ENCODE results near the gene KRT7. TPM values are rescaled to one million over a fixed set of nuclear protein-coding genes. Genes with fewer than 3 reads are reported as not detected.
"Not testable (repeated sequence)": the region's sequence is repeated elsewhere in the genome, so short reads cannot be mapped to it uniquely, and the experiment has no call there.

Gene KRT7
- polyA plus RNA-seq, 12 donors, result 0.69 to 3.3 (median 0.81) TPM; not detected in 3

DNA sequence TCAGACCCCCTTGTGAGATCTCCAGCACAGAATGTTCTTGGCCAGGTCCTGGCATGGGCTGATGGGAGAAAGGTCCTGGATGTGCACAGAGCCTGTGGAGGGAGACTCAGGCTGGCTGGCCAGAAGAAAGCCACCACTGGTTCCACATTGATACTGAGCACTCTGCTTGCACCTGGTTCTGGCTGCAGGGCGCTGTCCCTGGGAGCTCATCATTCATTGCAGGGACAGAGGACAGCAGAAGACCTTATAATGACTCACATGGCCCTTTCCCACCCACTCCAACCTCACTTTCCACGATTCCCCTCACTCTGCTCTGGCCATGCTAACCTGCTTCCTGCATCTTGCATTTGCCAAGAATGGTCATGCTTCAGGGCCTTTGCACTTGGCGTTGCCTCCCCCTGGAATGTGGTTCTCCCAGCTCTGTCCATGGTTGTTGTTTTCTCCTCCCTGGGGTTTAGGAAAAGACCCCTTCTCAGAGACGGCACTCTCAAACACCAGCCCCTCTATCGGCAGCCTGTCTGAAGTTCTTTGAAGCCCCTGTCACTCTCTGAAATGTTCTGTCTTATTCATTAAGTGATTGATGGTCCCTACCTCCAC lies 10.3 kb downstream of the KRT7 start:
- DNase-seq, result no peak

DNA sequence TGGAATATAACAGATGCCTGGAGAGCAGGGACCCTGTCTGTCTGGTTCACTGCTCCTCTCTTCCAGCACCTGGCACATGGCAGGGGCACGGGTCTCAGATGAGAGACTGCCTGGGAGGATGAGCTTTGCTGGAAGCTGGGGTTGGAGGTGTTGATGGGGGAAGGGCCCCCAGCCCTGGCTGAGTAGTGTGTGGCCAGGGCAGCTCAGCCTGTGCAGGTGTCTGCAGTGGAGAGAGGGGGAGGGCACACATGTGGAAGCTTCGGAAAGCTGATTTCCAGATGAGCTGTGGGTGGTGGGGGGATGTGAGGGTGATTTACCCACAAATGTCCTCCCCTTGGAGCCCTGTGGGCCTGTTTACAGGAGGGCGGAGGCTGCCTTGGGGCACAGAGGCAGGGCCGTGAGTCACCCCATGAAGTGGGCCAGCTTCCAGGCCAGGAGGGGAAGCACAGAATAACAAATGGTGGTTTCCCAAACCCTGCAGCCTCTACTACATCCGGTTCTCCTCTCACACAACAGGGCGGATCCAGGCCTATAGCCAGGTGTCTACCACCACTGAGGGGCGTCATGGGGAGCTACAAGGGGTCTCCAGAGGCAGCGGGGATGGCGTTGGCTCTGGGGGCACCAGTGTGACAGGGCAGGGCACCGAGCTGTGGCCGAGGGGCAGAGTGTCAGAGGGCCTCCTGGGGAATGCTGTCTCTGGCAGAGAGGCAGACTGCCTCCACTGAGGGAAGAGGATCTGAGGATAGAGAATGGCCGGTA lies 11.0 kb downstream of the KRT7 start:
- no peak for DNase-seq

DNA sequence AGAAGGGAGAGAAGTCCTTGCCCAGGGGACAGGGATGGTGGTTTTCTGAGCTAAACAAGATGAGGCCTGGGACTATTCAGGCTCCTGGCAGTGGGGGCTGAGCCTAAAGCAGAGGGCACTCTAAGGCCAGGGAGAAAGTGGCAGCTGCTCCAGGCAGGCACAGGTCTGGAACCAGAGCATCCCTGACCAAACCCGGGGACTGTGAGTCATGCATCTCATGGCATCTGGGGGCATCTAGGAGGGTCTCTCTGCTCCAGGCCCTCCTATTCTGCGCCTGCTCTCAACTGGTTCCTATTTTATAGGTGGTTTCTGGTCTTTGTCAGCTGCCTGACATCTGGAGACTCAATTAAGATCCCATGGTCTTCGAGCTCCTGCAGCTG lies 11.6 kb downstream of the KRT7 start:
- DNase-seq, result no peak

DNA sequence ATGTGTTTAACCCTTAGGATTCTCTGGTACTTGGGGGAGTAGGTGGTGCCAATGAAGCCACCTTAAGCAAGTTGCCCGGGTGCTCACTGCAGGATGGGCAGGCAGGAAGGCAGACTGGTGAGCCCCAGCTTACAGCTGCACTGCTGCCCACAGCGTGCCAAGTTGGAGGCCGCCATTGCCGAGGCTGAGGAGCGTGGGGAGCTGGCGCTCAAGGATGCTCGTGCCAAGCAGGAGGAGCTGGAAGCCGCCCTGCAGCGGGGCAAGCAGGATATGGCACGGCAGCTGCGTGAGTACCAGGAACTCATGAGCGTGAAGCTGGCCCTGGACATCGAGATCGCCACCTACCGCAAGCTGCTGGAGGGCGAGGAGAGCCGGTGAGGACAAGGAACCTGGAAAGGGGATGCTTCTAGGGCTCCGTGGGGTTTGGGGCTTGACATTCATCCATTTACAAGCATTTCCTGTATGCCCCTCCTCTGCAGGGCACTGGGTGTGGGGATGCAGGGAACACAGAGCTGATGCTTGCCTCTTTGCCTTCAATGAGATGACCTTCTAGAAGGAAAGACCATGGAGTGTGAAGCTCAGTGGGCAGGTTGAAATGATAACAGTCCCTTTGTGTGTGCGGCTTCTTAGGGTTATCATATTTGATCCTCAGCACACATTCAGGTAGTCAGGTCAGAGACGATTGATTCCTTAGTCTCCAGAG lies 12.4 kb downstream of the KRT7 start:
- DNase-seq, result no peak

DNA sequence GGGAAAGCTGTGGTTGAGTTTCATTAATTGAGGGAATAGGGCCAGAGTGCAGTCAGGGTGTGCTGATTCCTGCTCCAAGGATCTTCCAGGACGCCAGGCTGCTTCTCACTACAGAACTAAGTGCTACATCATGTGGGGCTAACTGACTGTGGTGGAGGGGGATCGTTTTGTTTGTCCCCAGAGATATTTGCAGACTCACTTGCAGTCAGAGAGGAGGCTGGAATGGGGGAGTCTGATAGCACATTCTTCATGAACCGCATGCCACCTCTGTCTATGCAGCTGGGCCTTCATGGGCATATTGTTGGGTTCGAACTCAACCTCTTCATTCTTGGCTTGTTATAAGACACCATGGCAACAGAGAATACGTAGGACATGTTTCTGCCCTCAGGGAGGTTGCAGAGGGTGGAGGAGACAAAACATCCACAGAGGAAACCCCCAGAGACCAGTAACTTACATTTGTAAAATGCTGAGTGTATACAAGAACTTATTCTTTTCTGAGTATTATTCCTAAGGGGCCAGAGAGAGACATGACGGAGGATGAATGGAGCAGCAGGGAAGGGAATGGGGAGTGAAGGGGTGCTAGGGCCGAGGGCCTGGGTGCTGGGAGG lies 13.0 kb downstream of the KRT7 start:
- no peak for DNase-seq

DNA sequence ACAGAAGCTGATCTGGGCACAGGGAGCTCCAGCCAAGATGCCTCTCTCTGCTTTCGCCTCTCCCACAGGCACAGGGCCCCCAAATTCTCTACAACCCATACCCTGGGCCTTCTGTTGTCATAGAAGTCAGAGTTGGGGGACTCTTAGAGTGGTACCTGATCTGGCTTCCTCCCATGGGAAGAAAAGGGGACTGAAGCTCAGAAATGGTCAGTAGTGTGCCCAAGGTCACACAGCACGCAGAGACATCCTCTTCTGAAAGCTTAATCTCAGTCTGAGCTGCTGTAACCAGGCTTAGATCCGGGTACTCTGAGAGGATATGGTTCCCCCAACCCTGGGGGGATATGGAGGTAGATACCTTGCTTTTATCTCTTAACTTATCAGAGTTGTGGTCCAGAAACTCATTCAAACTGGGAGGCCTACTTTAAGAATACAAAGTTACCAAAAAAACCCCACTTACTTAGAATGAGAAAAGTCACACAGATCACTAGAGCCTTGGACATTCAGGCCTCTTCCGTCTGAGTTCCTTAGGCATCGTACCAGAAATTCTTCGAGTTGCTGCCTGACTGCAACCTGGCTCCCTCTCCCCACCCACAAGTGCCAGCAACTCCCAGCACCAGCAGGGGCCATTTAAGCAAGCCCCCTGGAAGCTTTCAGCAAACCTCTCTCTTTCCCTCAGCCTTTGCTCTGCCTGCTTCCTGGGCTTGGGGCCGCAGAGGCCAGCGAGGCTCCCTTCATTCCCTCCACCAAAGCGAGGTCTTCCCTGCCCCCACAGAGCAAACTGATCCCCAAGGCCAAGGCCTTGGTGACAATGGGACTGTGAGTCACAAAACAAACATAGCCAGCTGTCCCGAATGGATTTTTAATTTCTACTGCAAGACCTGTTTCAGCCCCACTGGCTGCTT lies 13.9 kb downstream of the KRT7 start:
- no peak for DNase-seq

DNA sequence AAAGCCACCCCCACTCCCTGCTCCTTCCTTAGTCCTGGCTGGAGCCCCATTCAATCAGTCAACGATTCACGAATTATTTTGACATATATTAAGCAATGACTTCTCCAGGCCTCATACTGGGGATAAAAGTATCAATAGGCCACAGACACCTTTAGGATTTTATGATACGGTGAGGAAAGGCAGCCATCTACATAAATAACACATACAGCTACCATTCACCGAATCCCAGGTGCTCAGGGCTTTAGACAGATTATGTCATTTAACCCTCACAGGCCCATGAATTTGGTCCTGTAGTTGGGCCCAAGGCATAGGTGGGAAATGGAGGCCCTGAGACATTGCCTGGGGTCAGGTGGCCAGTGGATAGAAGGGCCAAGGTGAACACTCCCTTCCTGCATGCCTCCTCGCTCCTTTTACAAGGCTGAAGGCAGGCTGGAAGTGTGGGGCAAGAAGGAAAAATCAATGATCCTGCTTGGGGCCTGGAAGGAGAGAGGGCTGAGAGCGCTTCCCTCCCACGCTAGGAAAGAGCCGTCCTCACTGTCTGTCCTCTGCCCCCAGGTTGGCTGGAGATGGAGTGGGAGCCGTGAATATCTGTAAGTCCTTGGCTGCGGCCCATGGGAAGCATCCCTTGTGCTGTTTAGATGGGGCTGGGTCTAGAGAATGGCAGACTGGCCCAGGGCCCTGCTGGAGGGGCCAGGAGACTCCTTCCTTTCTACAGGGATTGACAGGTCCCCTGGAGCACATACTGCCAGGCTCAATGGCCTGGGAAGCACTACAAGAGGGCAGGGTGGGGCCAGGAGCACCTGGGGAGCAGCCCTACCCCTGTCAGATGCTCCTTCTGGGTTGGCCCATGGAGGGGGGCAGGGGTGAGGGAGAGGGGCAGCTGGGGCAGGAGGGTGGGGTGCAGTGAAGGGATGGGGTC lies 14.8 kb downstream of the KRT7 start:
- no peak for DNase-seq

DNA sequence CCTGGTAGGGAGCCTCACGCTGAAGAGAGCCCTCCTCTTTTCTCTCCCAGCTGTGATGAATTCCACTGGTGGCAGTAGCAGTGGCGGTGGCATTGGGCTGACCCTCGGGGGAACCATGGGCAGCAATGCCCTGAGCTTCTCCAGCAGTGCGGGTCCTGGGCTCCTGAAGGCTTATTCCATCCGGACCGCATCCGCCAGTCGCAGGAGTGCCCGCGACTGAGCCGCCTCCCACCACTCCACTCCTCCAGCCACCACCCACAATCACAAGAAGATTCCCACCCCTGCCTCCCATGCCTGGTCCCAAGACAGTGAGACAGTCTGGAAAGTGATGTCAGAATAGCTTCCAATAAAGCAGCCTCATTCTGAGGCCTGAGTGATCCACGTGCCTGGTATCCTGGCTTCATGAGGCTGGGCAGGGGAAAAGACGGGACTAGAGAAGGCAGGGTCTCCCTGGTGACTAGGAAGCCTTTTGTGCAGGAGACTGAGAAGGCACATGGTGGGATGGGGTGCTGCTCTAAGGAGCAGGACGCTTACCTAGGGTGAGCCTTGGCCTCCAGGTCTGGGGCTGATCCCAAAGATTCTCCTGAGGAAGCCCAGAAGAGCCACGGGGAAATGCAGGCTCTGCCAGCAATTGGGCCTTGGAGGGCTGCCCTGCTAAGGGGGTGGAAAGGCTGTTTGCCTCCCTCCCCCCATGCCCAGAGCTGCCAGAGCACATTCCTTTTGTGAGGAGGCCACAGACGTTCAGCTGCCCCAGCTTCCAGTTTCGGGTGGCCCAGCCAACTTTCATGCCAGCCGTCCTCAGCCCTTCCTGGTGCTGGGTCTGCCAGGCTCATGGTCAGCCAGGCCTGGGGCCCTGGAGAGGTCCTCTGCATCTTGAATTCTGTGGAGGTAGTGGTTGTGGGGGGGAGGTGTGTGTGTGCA lies 15.8 kb downstream of the KRT7 start:
- peak; percentile 25 for DNase-seq

DNA sequence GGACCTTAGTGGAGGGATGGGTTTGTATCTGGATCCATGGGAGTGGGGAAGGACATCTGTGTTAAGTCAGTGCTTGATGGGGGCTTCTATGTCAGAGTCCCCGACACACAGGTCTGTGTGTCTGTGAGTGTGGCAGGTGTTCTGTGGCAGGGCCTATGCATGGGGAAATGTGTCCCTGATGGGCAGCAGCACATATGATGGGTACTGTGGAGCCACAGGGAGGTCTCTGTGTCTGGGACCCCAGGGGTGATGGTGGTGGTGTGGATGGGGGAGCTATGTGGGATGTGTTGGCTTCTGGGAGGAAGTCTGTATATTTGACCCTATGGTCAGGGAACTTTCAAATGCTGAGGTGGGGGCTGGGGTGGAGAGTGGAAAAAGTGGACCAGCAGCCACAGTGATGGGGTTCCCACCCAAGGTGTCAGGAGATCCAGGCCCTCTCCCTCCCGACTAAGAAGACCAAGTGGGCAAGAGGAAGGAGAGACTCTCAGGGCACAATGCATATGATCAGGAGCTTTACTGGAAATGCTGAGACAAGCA lies 16.5 kb downstream of the KRT7 start:
- DNase-seq, result no peak

DNA sequence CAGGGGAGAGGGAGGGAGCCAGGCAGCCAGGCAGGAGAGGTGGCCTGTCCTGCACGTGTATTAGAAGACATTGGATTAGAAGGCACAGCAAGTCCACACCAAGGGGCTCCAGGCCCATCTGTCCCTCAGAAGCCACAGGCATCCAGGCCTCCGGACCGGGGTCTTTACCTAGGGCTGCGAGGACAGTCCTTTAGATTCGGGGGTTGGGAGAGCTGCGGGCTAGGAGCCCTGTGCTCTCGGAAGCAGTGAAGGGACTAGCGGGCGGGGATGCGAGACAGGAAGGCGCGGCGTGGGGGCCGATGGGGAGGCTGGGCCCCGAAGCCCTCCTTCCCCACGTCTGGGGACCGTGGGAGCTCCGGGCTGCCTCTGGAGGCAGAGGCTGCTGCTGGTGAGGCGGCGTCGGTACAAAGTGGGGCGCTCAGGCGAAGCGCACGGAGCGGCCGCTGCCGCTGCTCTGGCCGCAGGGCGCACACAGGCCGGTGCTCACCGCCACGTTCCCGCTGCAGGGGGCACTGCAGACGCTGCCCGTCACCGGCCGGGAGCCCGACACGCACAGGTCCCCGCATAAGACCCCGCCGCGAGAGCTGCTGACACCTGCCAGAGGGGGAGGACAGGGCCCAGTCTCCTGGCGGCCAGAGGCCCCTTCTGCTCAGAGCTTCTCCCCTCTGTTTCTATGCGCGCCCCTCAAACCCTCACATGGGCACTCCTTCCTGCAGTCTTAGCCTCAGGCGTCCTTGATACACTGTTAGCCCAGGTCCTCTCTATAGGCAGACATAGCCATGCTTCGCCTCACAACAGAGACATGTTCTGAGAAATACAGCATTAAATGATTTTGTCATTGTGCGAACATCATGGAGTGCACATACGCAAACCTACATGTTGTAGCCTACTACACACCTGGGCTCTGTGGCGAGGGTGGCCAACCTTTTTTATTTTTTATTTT lies 17.3 kb downstream of the KRT7 start:
- DNase-seq, result no peak

DNA sequence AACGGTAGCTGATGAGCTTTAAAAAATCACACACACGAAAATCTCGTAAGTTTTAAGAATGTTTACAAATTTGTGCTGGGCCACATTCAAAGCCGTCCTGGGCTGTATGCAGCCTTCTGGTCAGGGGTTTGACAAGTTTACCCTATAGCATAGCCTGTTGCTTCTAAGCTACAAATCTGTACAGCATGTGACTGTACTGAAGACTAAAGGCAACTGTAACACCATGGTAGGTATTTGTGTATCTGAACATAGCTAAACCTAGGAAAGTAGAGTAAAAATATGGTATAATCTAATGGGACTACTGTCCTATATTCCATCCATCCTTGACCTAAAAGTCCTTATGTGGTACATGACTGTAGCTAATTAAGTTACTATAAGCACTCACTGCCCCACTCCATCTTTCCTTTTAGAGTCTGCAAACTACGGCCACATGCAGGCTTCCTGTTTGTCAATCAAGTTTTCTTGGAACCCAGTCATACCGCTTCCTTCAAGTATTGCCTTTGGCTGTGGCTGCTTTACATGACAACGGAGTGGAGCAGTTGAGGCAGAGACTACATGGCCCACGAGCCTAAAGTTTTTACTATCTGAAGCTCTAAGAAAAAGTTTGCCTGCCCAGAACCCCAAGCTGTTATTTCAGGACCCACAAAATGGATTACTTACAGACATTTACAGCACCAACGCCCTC lies 18.5 kb downstream of the KRT7 start:
- DNase-seq, result no peak

DNA sequence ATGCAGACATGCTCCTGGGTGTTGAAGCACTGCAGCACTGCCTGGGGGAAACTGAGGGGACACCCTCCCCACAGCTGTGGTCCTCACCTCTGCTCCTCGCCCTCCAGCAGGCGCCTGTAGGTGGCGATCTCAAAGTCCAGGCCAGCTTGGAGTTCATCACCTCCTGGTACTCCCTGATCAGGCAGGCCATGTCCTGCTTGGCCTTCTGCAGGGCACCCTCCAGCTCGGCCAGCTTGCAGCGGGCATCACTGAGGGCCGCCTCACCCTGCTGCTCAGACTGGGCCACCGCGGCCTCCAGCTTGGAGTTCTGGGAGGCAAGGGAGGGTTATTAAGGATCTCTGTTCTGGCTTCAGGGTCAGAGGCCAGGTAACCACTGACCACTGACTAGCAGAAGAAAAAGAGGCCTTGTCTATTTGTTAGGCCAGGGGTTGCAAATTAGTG lies 19.2 kb downstream of the KRT7 start:
- not testable (repeated sequence) for DNase-seq

DNA sequence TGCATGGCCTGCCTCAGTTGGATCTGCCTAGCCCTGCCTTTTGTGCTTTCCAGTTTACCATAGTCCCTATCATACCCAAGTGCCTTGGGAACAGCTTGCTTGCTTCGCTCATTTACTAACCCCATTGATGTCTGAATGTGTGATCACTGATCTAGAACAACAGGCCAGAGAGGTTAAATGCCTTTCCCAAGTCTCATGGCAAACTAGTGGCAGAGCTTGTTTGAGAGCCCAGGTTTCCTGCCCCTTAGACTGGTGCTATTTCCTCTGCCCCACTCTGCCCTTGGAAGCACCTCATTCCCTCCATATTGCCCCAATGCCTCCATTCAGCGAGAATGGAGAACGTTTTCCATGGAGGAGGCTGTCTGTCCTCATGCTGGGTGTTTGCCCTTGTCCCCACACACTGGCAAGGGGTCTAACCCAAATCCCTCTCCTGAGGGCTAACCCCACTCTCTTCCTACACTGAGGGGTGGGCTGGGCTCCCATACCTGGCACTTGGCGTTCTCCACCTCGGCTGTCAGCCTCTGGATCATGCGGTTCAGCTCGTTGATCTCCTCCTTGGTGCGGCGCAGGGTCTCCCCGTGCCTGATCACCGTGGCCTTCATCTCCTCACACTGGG lies 19.8 kb downstream of the KRT7 start:
- DNase-seq, result no peak

DNA sequence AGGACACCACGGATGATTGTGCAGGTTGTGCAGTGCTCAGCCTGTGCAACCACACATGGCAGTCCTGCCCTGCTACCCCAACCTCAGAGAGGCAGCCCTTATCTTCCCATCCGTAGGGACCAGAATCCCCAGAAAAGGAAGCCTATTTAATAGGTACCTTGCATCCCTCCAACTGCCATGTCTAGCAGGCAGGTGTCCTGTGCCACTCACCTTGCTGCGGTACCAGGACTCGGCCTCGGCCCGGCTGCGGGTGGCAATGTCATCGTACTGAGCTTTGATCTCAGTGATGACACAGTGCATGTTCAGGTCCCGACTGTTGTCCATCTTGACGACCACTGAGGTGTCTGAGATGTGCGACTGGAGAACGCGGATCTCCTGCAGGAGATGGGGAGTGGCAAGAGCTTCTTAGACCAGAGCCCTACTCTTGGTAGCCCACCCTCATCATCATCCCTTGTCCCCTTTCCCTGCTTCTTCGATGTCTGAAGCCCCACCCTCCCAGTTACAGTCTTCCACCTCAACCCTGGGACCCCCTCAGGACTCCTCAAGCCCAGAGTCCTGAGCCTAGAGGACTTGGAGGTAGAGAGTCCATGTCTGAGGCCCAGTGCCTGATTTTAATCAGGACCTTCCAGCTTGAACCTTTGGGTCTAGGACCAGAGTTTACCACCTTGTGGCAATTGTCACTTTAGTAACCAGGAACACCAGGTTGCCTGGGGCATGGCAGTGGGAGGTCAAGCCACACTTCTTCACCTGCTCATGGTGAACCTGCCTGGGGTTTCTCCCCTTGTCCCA lies 20.5 kb downstream of the KRT7 start:
- DNase-seq, result no peak

DNA sequence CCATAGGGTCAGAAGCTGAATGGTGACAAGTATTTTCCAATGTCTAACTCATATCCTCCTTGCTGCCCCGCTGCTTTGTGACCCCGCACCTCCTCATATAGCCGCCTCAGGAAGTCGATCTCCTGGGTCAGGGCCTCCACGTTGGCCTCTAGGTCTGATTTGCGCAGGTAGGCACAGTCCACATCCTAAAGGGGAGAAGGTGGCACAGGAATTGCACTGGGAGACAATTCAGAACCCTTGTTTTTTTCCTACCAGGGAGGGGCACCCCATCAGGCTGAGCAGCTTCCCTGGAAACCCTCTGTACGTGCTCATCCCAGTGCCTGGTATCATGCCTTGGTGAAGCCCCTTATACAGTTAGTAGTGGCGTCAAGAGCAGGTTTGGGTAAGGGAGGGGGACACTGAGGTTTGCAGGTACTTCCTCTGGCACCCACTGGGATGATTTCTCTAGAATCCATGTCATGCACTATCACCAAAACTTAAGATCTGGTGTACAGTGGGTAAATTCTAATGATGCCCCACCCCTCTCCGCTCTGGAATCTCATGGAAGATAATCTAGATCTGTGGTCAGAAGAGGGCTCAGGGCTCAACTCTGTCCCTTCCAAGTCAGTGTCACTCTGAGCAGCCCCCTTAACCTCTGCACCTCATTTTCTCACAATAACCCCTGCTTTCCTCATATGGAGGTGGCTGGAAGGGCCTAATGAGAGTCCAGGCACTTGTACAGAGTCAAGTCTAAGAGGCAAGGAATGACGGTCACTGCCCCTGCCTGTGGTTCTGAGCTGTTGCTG lies 21.3 kb downstream of the KRT7 start:
- DNase-seq, result no peak
